ENCODE data around the gene HEPN1.

The HEPN1 gene

GRCh38 chr11:124891373-124891861, 27.6 kb upstream of the HEPN1 start:
- Mint-ChIP-seq H3K4me3 (no peak overlapping the region), H3K9me3 (no peaks in the 10 kb centered on the region), H3K27me3 (ENCODE audit: low read depth) (peaks cover 10% of the 10 kb centered on the region), H3K36me3 (ENCODE audit: low read depth) (no peaks in the 10 kb centered on the region), H3K4me1 (peaks cover 65% of the 10 kb centered on the region), H3K27ac (peak overlapping the region in 2 of 3 experiments; percentile 22 to 66)
- TF ChIP-seq, protein P1, sequence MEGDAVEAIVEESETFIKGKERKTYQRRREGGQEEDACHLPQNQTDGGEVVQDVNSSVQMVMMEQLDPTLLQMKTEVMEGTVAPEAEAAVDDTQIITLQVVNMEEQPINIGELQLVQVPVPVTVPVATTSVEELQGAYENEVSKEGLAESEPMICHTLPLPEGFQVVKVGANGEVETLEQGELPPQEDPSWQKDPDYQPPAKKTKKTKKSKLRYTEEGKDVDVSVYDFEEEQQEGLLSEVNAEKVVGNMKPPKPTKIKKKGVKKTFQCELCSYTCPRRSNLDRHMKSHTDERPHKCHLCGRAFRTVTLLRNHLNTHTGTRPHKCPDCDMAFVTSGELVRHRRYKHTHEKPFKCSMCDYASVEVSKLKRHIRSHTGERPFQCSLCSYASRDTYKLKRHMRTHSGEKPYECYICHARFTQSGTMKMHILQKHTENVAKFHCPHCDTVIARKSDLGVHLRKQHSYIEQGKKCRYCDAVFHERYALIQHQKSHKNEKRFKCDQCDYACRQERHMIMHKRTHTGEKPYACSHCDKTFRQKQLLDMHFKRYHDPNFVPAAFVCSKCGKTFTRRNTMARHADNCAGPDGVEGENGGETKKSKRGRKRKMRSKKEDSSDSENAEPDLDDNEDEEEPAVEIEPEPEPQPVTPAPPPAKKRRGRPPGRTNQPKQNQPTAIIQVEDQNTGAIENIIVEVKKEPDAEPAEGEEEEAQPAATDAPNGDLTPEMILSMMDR (IDR thresholded peaks at IDR 0.05; ENCODE audit: unreplicated experiment in 3 of 3): no peak

DNA sequence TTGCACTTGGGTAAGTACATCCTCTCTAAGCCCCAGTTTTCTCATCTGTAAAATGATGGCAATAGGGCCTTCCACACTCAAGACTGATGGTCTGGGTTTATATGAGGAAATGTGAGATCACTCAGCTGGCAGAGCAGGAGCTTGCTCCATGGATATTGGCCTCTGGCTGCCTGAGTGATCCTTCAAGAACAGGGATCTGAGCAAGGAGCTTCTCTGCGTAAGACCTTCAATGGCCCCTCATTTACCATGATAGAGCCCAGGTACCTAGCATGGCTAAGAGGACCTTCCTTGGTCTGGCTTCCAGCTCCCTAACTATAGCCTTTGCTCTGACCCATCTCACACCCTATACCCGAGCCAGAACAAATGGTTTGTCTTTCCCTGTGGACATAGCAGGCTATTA, 26.9 kb upstream of the HEPN1 start:
- no peak overlapping the region for H3K4me3 Mint-ChIP-seq
- no peaks in the 10 kb centered on the region for H3K9me3 Mint-ChIP-seq
- H3K27ac Mint-ChIP-seq: peak overlapping the region in 2 of 3 experiments; percentile 20 to 66
- peaks cover 67% of the 10 kb centered on the region for H3K4me1 Mint-ChIP-seq
- no peaks in the 10 kb centered on the region for H3K36me3 Mint-ChIP-seq (ENCODE audit: low read depth)
- peaks cover 10% of the 10 kb centered on the region for H3K27me3 Mint-ChIP-seq (ENCODE audit: low read depth)
- TF ChIP-seq, protein P1 (IDR thresholded peaks at IDR 0.05; ENCODE audit: unreplicated experiment in 3 of 3): no peak

GRCh38 chr11:124892750-124893454, 26.1 kb upstream of the HEPN1 start:
- peak overlapping the region in 2 of 3 experiments; percentile 36 to 66 for H3K27ac Mint-ChIP-seq
- peaks cover 15% of the 10 kb centered on the region for H3K27me3 Mint-ChIP-seq (ENCODE audit: low read depth)
- H3K36me3 Mint-ChIP-seq (ENCODE audit: low read depth): no peaks in the 10 kb centered on the region
- TF ChIP-seq, protein P1 (IDR thresholded peaks at IDR 0.05; ENCODE audit: unreplicated experiment in 3 of 3): no peak
- H3K4me1 Mint-ChIP-seq: peaks cover 73% of the 10 kb centered on the region
- no peaks in the 10 kb centered on the region for H3K9me3 Mint-ChIP-seq
- H3K4me3 Mint-ChIP-seq: no peak overlapping the region

DNA sequence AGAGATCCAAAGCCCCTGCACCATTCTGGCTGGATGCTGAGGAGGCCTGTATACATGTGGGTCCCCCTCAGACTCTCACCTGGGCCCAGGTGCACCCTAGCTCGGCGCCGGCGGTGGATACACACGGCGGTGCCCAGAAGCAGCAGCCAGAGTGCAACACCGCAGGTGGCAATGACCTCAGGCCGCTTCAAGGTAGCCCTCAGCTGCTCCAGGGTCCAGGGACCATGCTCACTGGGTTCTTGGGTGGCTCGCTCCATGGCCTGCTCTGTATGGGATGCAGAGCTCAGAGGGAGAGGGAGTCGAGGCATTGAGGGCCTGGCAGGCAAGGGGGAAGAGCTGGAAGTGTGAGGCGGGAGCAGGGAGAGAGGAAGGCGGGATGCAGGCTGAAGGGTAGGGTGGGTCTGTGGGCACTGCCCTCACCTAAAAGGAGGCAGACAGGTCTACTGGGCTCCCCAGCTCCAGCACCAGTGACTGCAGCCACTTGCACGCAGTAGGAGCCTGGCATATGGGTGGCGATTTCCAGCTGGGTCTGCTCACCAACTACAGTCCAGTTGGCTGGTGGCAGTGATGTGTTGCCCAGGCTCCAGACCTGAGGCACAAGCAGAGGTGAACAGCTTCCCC, 25.2 kb upstream of the HEPN1 start:
- Mint-ChIP-seq H3K4me1 (peaks cover 74% of the 10 kb centered on the region), H3K27ac (peak overlapping the region in 2 of 3 experiments; percentile 64 to 75), H3K4me3 (no peak overlapping the region), H3K36me3 (ENCODE audit: low read depth) (no peaks in the 10 kb centered on the region), H3K27me3 (ENCODE audit: low read depth) (peaks cover 13% of the 10 kb centered on the region), H3K9me3 (no peaks in the 10 kb centered on the region)
- TF ChIP-seq, protein P1 (IDR thresholded peaks at IDR 0.05; ENCODE audit: unreplicated experiment in 3 of 3): no peak

- Mint-ChIP-seq H3K4me1 (peaks cover 75% of the 10 kb centered on the region), H3K36me3 (ENCODE audit: low read depth) (no peaks in the 10 kb centered on the region), H3K27me3 (ENCODE audit: low read depth) (peaks cover 19% of the 10 kb centered on the region), H3K9me3 (no peaks in the 10 kb centered on the region), H3K27ac (peak overlapping the region in 2 of 3 experiments; percentile 64 to 75), H3K4me3 (no peak overlapping the region)
- TF ChIP-seq, protein P1 (IDR thresholded peaks at IDR 0.05; ENCODE audit: unreplicated experiment in 3 of 3): no peak
Measured at GRCh38 chr11:124894606-124895430, 24.2 kb upstream of the HEPN1 start.

All from nephron (organoid).